Breast epithelium (tissue), 3 donors: ENCODE data around the gene WDR62.

ENCODE experiments used
- POLR2A ChIP-seq: fragments of 450-650 bp; IDR thresholded peaks from one replicate; pipeline ENCODE4 v1.6.1; 2016; ENCODE audit warnings: antibody characterized with exemption, mild to moderate bottlenecking, moderate library complexity
- POLR2AphosphoS5 ChIP-seq, 3 donors: sonication (generic); formaldehyde crosslinking; IDR thresholded peaks; one replicate each; pipeline ENCODE4 v1.6.1; 2017; ENCODE audit warnings: antibody characterized with exemption in 3 of 3
- TF ChIP-seq, protein P1 (sequence below), 3 donors: fragments of 450-650 bp; IDR thresholded peaks; one replicate each; pipeline ENCODE4 v1.5.1; 2016 to 2017; ENCODE audit warnings: antibody characterized with exemption in 3 of 3, mild to moderate bottlenecking in 3 of 3, moderate library complexity in 3 of 3

DNA sequence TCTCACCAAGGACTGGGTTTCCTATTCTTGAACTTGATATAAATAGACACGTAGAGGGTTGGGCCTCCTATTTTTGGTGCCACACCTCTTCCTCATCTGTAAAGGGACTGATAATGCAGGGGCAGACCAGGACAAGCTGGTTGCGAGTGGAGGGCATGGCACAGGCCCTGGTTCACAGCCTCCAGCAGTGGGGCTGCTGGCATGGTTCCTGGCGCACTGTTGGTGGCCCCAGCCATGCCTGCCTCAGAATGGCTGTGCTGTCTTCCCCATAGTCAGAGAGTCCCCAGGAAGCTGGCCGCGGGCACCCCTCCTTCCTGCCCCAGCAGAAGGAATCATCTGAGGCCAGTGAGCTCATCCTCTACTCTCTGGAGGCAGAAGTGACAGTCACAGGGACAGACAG is 45.8 kb downstream of the WDR62 start:
- TF ChIP-seq POLR2A (no peak), POLR2AphosphoS5 (IDR thresholded peaks at IDR 0.05) (no peak)
- TF ChIP-seq, protein P1, sequence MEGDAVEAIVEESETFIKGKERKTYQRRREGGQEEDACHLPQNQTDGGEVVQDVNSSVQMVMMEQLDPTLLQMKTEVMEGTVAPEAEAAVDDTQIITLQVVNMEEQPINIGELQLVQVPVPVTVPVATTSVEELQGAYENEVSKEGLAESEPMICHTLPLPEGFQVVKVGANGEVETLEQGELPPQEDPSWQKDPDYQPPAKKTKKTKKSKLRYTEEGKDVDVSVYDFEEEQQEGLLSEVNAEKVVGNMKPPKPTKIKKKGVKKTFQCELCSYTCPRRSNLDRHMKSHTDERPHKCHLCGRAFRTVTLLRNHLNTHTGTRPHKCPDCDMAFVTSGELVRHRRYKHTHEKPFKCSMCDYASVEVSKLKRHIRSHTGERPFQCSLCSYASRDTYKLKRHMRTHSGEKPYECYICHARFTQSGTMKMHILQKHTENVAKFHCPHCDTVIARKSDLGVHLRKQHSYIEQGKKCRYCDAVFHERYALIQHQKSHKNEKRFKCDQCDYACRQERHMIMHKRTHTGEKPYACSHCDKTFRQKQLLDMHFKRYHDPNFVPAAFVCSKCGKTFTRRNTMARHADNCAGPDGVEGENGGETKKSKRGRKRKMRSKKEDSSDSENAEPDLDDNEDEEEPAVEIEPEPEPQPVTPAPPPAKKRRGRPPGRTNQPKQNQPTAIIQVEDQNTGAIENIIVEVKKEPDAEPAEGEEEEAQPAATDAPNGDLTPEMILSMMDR (IDR thresholded peaks at IDR 0.05) = no peak
